ENCODE measurements around the gene CEACAM16.
"Not testable (repeated sequence)": the region's sequence is repeated elsewhere in the genome, so short reads cannot be mapped to it uniquely, and the experiment has no call there.

Gene CEACAM16

DNA sequence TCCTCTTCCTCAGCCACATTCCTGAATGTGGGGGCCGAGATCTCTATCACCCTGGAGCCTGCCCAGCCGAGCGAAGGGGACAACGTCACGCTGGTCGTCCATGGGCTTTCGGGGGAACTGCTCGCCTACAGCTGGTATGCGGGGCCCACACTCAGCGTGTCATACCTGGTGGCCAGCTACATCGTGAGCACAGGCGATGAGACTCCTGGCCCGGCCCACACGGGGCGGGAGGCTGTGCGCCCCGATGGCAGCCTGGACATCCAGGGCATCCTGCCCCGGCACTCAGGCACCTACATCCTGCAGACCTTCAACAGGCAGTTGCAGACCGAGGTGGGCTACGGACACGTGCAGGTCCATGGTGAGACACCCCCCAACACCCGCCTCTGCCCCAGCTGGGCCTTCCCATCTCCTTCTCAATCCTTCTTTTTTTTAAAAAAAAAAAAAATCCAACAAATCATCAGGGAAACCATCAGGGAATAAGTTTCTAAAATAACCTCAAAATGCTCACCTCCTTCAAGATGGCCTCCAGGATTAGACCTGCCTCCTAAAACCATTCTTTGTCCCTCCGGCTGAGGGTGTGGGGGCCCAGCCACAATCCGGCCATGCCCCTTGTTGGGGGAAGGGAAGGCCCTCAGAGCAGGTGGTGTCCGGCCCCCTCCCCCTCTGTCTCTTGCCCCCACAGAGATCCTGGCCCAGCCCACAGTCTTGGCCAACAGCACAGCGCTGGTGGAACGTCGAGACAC is 4.6 kb downstream of the CEACAM16 start:
- DNase-seq (ENCODE audit: low spot score) = no peak

DNA sequence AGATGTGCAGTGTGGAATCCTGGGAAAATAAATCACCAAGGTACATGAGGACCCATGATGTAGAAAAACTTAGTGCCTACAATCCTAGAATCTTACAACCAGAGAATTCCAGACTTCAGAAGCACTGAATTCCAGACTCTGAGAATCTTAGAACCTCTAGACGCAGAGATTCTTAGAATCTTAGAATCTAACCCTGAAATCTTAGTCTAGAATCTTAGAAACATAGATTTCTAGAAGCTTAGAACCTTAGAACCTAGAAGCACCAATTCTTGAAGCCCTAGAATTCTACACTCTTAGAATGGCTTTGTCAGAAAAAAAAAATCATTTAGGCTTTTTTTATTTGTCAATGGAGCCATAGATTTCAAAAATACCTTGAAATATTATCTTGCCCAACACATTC is 6.0 kb downstream of the CEACAM16 start:
- DNase-seq (ENCODE audit: low spot score) = no peak

DNA sequence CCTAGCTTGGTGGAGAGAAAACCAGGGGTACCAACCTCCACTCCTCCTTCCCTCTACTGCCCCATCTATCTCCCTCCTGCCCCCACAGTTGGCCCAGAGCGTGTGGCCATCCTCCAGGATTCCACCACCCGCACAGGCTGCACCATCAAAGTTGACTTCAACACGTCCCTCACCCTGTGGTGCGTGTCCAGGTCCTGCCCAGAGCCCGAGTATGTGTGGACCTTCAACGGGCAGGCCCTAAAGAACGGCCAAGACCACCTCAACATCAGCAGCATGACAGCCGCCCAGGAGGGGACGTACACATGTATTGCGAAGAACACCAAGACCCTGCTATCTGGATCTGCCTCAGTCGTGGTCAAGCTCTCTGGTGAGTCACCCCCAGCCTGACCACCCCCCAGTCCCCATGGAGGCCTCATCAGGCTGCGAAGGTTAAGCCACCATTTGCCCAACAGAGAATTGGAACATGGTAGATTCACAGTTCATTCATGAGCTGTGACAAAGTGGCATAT is 6.6 kb downstream of the CEACAM16 start:
- no peak for DNase-seq (ENCODE audit: low spot score)

DNA sequence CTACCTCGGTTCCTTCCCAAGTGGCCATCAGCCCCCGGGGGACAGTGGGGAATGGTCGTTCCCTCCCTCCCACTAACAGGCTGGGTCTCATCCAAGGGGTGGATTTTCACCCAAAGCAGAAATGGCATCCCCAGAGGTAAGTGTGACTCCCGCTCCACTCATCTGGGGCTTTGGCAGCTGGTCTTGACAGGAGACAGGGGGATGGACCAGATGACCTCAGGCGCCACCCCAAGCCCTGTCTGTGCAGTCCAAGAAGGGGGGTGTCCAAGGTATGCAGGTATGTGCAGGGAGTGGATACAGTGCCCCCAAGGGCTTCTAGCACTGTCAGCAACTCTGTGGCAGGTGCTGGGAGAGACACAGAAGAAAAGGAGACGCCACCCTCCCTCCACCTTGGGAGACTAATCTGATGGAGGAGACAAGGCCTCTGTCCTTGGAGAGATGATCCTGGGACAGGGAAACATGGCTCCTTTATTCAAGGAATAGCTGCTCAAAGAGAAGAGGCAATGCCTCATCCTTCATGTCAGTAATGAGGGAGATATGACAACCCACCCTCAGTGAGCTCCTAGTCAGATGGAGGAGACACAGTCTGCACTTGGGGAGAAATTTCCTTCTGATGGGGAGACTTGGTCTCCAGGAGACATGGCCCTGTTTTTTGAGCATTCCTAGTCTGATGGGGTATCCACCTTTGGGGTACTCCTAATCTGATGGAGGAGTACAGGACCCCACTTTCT is 7.7 kb downstream of the CEACAM16 start:
- no peak for DNase-seq (ENCODE audit: low spot score)

DNA sequence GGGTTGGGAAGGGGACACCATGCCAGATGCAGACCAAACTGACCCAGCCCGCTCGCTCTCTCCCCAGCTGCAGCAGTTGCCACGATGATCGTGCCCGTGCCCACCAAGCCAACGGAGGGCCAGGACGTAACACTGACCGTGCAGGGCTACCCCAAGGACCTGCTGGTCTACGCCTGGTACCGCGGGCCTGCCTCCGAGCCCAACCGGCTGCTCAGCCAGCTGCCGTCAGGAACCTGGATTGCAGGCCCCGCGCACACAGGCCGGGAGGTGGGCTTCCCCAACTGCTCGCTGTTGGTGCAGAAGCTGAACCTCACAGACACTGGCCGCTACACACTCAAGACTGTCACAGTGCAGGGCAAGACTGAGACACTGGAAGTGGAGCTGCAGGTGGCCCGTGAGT is 8.8 kb downstream of the CEACAM16 start:
- no peak for DNase-seq (ENCODE audit: low spot score)

DNA sequence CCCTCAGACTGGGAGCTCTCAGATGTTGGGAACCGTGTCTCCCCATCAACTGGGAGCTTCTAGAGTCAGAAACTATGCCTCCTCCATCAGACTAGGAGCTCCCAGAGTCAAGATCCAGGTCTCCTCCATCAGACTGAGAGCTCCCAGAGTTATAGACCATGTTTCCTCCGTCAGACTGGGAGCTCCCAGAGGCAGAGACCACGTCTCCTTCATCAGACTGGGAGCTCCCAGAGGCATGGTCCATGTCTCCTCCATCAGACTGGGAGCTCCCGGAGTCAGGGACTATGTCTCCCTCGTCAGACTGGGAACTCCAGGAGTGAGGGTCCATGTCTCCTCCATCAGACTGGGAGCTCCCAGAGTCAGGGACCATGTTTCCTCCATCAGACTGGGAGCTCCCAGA is 10.0 kb downstream of the CEACAM16 start:
- no peak for DNase-seq (ENCODE audit: low spot score)

DNA sequence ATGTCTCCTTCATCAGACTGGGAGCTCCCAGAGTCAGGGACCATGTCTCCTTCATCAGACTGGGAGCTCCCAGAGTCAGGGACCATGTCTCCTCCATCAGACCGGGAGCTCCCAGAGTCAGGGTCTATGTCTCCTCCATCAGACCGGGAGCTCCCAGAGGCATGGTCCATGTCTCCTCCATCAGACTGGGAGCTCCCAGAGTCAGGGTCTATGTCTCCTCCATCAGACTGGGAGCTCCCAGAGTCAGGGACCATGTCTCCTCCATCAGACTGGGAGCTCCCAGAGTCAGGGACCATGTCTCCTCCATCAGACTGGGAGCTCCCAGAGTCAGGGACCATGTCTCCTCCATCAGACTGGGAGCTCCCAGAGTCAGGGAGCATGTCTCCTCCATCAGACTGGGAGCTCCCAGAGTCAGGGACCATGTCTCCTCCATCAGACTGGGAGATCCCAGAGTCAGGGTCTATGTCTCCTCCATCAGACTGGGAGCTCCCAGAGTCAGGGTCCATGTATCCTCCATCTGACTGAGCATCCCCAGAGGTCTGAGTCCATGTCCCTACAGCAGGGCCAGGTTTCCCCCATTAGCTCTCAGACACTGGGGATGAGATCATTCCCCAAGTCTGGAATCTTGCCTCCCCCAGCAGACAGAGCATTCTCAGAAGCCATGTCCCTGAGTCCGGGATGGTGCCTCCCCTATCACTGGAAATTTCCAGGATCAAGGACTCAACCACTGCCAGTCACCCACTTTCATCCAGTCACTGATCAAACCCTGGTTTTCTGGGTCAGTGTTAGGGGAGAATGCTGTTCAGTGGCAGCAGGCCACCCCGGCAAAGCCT is 10.7 kb downstream of the CEACAM16 start:
- not testable (repeated sequence) for DNase-seq (ENCODE audit: low spot score)

DNA sequence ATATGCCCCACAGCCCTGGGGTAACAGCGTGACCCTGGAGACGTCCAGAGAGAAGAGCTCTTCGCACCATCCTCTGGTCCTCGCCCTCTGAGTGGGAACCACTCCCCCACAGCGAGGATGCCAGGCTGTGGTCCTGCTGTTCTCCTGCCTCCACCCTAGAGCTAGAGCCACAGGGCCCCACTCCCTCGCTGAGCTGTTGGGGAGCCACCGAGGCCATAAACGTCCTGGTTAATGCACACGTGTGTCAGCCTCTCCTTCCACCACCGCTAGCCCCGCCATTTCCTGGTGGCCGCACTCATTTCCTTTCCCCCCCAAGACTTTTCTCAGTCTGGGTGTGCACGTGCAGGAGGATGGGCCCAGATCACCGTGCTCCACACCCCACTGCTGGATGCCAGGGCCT is 11.5 kb downstream of the CEACAM16 start:
- no peak for DNase-seq (ENCODE audit: low spot score)

DNA sequence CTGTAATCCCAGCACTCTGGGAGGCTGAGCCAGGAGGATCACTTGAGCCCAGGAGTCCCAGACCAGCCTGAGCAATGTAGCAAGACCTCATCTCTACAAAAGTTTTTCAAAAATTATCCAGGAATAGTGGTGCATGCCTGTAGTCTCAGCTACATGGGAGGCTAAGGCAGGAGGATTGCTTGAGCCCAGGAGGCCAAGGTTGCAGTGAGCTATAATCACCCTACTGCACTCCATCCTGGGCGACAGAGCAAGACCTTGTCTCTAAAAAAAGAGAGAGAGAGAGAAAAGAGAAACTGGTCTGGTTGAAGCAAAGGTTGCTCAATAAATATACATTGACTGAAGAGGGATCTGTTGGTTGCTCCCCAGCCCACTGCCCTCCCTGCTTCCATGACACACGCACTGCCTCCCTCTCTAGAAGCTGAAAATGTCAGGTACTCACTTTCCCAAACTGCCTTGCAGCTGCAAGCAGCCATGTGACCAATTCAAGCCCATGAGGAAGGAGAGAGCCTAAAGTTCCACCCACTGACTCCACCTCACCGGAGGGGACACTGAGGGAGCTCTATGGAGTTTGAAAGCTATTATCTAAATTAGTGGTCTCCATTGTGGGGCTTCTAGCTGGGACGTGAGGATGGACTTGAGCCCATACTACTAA is 14.0 kb downstream of the CEACAM16 start:
- DNase-seq (ENCODE audit: low spot score) = peak; percentile 35

DNA sequence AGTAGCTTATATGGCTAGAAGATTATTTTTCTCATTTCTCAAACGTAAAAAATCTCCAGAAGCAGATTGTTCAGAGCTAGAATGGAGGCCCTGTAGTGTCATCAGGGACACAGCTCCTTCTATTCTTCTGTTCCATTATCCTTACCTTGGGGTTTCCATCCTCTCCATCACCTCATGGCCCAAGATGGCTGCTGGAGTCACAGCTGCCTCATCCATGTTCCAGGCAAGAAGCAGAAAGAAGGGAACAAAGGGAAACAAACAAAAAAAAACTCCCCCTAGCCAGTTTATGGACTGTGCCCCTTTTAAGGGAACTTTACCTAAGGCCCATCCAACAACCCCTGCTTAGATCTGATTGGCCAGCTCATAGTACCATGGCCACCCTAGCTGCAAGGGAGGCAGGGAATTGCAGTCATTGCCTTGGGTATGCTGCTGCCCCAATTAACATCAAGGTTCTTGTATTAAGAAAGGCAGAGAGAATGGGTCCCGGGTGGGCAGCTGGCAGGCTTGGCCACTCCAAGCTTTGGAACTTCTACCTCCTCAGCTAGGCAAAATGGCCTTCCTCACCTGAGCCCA is 15.7 kb downstream of the CEACAM16 start:
- DNase-seq (ENCODE audit: low spot score) = no peak

DNA sequence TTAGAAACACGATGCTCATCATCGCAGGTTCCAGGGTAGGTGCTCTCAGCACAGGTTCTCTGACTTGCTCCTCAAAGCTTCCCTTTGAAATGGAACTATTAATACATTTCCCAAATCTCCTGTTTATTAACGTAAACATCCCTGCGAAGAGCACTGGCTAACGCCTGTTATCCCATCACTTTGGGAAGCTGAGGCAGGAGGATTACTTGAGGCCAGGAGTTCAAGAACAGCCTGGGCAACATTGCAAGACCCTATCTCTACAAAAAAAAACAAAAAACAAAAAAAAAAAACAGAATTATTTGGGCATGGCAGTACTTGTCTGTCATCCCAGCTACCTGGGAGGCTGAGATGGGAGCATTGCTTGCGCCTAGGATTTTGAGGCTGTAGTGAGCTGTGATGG is 18.7 kb downstream of the CEACAM16 start:
- DNase-seq (ENCODE audit: low spot score) = no peak

DNA sequence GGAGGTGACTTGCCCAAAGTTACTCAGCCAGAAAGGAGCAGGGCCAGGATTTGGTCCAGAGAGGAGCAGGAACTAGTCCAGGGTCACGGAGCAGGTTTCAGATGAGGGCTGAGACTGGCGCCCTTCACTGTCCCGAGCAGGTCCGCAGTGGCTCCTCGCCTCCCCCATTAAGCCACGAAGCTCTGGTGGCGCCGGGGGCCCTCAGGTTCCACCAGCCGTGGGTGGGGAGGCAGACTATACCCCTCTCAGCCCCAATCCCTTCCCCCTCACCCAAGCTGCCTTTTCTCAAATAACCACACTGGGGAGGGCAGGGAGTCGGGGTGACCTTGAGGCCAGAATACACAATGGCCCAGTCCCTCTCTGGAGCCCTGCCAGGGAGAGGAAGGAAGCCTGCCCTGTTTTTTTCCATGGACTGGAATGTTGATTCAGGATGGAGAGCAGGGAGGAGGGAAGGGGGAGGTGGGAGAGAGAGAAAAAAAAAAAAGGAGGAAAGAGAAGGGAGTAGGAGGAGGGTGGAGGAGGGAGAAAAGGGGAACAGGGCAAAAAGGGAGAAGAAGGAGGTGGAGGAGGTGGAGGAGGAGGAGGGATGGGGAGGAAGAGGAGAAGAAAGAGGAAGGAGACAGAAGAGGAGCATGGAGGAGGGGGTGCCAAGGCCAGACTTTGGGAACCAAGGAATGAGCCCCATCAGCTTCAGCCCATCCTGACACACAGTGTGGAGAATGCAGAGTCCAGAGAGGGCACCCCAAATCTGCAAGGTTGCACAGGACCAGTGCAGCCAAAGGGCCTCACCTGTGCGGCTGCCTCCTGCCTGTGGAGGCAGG is 19.7 kb downstream of the CEACAM16 start:
- peak; percentile 39 for DNase-seq (ENCODE audit: low spot score)

DNA sequence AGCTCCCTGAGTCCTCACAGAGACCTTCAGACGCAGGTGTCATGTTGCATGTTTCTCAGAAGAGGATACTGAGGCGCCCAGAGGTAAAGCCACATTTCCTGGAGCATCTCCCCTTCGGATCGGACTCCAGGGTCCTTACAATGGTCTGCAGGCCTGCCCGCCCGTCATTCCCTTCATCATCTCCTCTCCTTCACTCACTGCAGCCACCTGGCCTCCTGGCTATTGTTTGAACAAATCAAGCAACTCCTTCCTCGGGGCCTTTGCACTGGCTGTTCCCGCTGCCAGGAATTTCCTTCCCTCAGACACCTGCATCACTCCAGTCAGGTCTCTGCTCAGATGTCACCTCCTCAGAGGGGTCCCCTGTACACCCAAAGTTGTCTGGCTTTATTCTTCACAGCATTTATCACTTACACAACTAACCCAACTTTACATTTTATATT is 20.3 kb downstream of the CEACAM16 start:
- DNase-seq (ENCODE audit: low spot score) = no peak

DNA sequence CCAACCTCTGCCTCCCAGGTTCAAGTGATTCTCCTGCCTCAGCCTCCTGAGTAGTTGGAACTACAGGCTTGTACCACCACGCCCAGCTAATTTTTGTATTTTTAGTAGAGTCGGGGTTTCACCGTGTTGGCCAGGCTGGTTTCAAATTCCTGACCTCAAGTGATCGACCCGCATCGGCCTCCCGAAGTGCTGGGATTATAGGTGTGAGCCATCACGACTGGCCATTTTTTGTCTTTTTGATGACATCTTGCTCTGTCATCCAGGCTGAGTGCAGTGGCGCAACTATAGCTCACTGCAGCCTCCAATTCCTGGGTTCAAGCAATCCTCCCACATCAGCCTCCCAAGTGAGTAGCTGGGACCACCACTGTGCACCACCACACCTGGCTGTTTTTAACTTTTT is 21.4 kb downstream of the CEACAM16 start:
- DNase-seq (ENCODE audit: low spot score) = not testable (repeated sequence)

DNA sequence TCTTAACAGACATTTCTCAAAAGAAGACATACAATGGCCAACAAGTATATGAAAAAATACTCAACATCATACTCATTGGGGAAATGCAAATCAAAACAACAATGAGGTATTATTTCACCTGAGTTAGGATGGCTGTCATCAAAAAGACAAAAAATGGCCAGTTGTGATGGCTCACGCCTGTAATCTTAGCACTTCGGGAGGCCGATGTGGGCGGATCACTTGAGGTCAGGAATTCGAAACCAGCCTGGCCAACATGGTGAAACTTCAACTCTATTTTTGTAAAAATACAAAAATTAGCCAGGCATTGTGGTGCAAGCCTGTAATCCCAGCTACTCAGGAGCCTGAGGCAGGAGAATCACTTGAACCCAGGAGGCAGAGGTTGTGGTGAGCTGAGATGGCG is 22.0 kb downstream of the CEACAM16 start:
- no peak for DNase-seq (ENCODE audit: low spot score)

DNA sequence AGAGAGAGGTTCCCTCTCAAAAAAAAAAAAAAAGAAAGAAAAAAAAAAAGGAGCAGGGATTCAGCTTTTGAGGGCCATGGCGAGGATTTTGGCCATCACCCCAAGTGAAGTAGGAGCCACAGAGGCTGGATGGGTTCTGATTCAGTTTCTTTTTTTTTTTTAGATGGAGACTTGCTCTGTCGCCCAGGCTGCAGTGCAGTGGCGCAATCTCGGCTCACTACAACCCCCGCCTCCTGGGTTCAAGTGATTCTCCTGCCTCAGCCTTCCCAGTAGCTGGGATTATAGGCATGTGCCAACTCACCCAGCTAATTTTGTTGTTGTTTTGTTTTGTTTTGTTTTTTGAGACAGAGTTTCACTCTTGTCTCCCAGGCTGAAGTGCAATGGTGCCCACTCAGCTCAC is 22.4 kb downstream of the CEACAM16 start:
- not testable (repeated sequence) for DNase-seq (ENCODE audit: low spot score)

DNA sequence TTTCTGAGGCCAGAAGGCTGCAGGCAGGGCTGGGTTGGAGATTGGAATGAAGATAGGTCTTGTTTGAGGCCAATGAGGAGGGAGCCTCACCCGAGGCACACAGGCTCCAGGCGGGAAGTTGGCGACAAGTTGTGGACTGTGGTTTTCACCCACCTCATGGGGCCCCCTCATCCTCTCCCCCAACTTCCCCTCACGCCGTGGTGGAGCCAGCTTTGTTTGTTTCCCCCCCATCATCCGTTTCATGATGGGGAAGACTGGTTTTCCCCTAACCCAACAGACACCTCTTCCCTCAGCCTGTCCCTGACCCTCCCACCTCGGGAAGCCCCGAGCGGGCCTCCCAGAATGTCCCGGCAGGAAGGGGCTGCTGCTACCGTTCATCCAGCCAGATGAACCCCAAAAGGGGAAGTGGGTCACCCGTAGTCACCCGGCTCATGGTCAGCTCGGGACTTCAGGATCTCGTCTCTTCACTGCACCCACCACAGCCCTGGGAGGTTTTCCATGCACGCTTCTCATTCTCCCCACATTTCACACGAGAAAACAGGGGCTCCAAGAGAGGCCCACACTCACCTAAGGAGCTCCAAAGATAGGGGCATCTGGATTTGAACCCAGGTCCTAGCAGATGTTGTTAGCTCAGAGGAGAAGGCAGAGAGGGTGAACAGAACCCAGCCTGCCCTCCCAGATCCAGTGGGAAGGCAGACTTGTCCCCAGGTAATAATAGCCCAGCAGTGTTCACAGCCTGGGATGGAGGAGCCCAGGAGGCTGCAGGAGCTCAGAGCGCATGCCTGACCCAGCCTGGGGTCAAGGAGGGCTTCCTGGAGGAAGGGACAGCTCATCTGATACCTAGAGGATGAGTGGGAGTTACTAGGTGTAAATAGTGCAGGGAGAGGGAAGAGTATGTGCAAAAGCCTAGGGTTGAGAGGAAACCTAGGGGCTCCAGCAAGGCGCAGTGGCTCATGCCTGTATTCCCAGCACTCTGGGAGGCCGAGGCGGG is 23.5 kb downstream of the CEACAM16 start:
- no peak for DNase-seq (ENCODE audit: low spot score)

DNA sequence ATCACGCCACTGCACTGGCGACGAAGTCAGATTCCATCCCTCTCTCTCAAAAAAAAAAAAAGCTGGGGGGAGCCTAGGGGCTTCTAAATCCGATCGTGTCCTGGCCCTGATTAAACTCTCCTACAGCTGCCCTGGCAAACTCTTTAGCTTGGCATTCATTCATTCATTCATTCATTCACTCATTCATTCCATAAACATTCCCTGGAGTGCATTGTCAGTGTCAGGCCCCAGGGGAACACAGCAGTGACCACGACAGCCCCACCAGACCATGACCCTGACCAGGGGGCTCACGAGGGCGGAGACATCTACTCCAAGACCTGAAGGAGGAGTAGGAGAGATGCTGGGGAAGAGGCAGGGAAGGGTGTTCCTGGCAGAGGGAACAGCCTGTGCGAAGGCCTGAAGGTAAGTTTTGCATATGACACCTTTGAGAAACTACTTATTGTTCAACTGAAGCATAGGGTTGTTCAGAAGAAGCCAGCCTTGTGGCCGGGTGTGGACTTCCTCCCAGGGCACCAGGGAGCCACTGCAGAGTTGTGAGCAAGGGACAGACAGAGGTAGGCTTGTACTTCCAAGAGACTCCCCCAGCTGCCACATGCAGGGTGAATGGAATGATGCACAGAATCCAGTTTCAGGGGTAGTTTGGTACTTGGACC is 24.5 kb downstream of the CEACAM16 start:
- DNase-seq (ENCODE audit: low spot score) = no peak

DNA sequence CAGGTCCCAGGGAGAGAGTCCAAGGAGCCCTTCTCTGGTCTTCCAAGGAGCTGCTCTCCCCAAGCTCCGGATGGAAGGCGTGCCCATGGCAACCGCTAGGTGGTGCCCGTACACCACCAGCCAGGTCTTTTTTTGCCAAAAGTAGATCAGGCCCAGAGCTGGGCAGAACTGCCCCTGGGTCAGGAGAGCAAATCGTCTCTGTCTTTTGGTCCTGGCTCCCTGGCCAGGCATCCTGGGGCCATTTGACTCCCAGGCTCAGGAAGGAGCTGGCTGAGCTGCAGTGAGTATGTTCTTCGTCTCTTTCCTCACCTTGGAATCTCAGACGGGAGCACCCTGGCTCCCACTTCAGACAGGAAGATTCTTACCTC is 25.0 kb downstream of the CEACAM16 start:
- peak; percentile 72 for DNase-seq (ENCODE audit: low spot score)

Measured in cerebellar cortex (tissue), 1 donor.